SU-DHL-6 (cell line): ENCODE data around the gene PTPRN2.

ENCODE experiments used
- H2AFZ ChIP-seq: fragments of 200-600 bp; sonication (generic); 2 replicates; pipeline ENCODE4 v1.6.1; 2014; ENCODE audit warnings: low read depth, mild to moderate bottlenecking, moderate library complexity, mixed read lengths, antibody characterized with exemption, low read length; ENCODE audit not compliant: severe bottlenecking
- H3F3A ChIP-seq: fragments of 200-600 bp; shearing (Covaris generic); 2 replicates; pipeline ENCODE4 v1.6.0; 2016; ENCODE audit warnings: antibody characterized with exemption, mild to moderate bottlenecking; ENCODE audit not compliant: insufficient read depth
- H3K27ac ChIP-seq: fragments of 200-600 bp; sonication (generic); 2 replicates; pipeline ENCODE4 v1.5.1; 2016; ENCODE audit warnings: low read depth, mild to moderate bottlenecking, low read length, moderate library complexity, mixed read lengths
- H3K27me3 ChIP-seq: fragments of 200-600 bp; sonication (generic), shearing (Covaris generic); 2 replicates; pipeline ENCODE4 v1.6.0; 2014; ENCODE audit warnings: mild to moderate bottlenecking, low read length
- H3K36me3 ChIP-seq: fragments of 200-600 bp; sonication (generic); 2 replicates; pipeline ENCODE4 v1.6.1; 2014; ENCODE audit warnings: mild to moderate bottlenecking, low read length, mixed read lengths
- H3K4me2 ChIP-seq: fragments of 300-600, 200-600 bp; shearing (Covaris generic), sonication (generic); 2 replicates; pipeline ENCODE4 v1.6.0; 2014; ENCODE audit warnings: low read length, low read depth, mild to moderate bottlenecking; ENCODE audit not compliant: poor library complexity, severe bottlenecking
- H3K4me3 ChIP-seq: fragments of 200-600 bp; sonication (generic); 2 replicates; pipeline ENCODE4 v1.5.1; 2014; ENCODE audit warnings: antibody characterized with exemption, low read length, mild to moderate bottlenecking, mixed read lengths; ENCODE audit not compliant: insufficient read depth, poor library complexity, severe bottlenecking
- H3K79me2 ChIP-seq: fragments of 200-600 bp; sonication (generic); 2 replicates; pipeline ENCODE4 v1.6.1; 2014; ENCODE audit warnings: mild to moderate bottlenecking, low read length, moderate library complexity; ENCODE audit not compliant: insufficient read depth
- H3K9ac ChIP-seq: fragments of 200-600 bp; sonication (generic); 2 replicates; pipeline ENCODE4 v1.7.0; 2014; ENCODE audit warnings: mild to moderate bottlenecking, low read length
- H3K9me2 ChIP-seq: fragments of 200-600 bp; sonication (generic); replicated peaks from 2 replicates; pipeline ENCODE4 v1.6.1; 2014; ENCODE audit warnings: low read length; ENCODE audit not compliant: insufficient read depth
- H3K9me3 ChIP-seq: fragments of 200-600 bp; sonication (generic); 2 replicates; pipeline ENCODE4 v1.6.1; 2014; ENCODE audit warnings: low read length, mixed read lengths; ENCODE audit not compliant: insufficient read depth
- H4K20me1 ChIP-seq: fragments of 200-600 bp; sonication (generic); 2 replicates; pipeline ENCODE4 v1.6.1; 2014; ENCODE audit warnings: low read depth, mild to moderate bottlenecking, antibody characterized with exemption, low read length, moderate library complexity, mixed read lengths
- EZH2phosphoT487 ChIP-seq: fragments of 200-600 bp; sonication (generic), shearing (Covaris generic); conservative IDR thresholded peaks from 2 replicates; pipeline ENCODE4 v1.6.1; 2018; ENCODE audit warnings: mild to moderate bottlenecking, antibody characterized with exemption, low read length, moderate library complexity, mixed read lengths
- TF ChIP-seq, protein P1 (sequence below): fragments of 200-600 bp; sonication (generic); IDR thresholded peaks from one replicate; pipeline ENCODE4 v1.5.1; 2017; ENCODE audit warnings: antibody characterized with exemption, mild to moderate bottlenecking, low read length, moderate library complexity; ENCODE audit not compliant: insufficient read depth, poor library complexity, severe bottlenecking

The PTPRN2 gene

DNA sequence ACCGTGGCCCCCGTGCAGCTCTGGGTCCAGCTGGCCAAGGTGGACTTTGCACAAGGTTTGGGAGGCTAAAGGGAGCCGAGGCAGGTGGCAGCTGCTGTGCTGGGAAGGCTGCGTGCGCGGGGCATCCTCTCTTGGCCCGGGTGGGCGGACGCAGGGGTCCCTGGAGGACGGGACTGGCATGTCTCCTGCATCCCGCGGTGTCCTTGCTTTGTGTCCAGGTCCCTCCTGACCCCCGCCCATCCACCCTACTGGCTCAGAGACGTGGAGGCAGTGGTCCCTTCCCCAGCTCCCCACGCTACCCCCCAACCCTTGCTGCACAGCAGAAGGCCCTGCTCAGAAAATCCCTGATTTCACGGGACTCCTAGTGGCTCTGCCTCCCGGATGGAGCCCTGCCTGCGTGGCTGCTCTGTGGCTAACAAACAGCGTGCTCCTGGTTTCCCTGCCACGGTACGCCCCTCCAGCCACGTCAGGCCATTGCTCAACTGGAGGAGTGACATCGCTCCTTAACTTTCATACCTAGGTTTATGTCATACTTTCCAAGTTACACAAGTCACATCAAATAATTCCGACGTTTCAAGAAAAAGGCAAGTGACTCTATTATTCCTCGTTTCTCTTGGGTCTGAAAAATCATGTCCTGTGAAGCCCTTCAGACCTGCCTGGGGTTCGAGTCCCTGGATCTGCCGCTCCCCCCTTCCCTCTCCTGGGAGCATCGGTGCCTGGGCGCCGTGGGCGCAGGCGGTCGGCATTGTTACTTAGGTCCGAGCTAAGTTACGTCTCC is 829.0 kb downstream of the PTPRN2 start:
- TF ChIP-seq EZH2phosphoT487 = no peak
- TF ChIP-seq, protein P1, sequence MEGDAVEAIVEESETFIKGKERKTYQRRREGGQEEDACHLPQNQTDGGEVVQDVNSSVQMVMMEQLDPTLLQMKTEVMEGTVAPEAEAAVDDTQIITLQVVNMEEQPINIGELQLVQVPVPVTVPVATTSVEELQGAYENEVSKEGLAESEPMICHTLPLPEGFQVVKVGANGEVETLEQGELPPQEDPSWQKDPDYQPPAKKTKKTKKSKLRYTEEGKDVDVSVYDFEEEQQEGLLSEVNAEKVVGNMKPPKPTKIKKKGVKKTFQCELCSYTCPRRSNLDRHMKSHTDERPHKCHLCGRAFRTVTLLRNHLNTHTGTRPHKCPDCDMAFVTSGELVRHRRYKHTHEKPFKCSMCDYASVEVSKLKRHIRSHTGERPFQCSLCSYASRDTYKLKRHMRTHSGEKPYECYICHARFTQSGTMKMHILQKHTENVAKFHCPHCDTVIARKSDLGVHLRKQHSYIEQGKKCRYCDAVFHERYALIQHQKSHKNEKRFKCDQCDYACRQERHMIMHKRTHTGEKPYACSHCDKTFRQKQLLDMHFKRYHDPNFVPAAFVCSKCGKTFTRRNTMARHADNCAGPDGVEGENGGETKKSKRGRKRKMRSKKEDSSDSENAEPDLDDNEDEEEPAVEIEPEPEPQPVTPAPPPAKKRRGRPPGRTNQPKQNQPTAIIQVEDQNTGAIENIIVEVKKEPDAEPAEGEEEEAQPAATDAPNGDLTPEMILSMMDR = no peak

DNA sequence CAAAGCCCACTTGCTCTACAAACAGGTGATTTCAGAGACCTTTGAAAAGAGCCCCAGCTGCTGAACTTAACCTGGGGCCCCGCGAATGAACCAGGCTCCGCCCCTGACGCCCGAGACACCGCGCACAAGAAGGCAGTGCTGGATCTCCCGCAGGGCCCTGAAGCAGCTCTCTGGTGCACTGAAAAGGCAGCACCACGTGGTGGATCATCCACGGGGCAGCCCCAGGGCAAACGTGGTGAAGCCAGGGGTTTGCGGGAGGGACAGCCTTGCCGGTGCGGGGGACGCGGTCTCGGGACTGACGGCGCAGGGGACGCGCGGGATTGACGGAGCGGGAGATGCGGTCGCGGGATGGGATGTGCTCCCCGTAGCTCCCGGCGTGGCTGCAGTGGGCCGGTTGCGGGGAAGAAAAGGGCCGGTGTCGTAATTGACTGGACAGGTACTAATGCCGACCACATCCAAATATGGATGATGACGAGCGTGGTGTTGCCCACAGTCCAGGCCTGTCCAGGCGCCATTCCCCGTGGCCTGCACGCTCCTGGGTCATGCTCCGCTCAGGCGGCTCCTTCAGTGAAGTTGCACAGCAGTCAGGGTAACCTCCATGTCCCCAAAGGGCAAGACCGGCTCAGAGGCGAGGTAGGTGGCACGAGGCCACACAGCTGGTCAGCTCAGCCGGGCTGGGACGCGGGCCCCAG is 829.7 kb downstream of the PTPRN2 start:
- H3F3A ChIP-seq = no peaks in the 10 kb centered on the region
- no peaks in the 10 kb centered on the region for H4K20me1 ChIP-seq
- no peak overlapping the region for H3K4me2 ChIP-seq
- no peaks in the 10 kb centered on the region for H3K27me3 ChIP-seq
- no peaks in the 10 kb centered on the region for H3K79me2 ChIP-seq
- no peak overlapping the region for H3K4me3 ChIP-seq
- H3K9me3 ChIP-seq = no peaks in the 10 kb centered on the region
- no peaks in the 10 kb centered on the region for H3K9me2 ChIP-seq
- no peaks in the 10 kb centered on the region for H3K36me3 ChIP-seq
- H3K27ac ChIP-seq = no peak overlapping the region
- TF ChIP-seq, protein P1 = no peak
- no peak for TF ChIP-seq EZH2phosphoT487
- H3K9ac ChIP-seq = no peak overlapping the region
- H2AFZ ChIP-seq = no peak overlapping the region

More for the DNA sequence above, 829.0 kb downstream of the PTPRN2 start:
- Histone ChIP-seq H4K20me1 (no peaks in the 10 kb centered on the region), H3K36me3 (no peaks in the 10 kb centered on the region), H3K4me3 (no peak overlapping the region), H3K27ac (no peak overlapping the region), H3K9me2 (no peaks in the 10 kb centered on the region), H3K4me2 (no peak overlapping the region), H3K79me2 (no peaks in the 10 kb centered on the region), H3F3A (no peaks in the 10 kb centered on the region), H3K9ac (no peak overlapping the region), H3K27me3 (no peaks in the 10 kb centered on the region), H3K9me3 (no peaks in the 10 kb centered on the region), H2AFZ (no peak overlapping the region)

GRCh38 chr7:157757211-157757610 is 830.4 kb downstream of the PTPRN2 start:
- Histone ChIP-seq H3F3A (no peaks in the 10 kb centered on the region), H3K27me3 (no peaks in the 10 kb centered on the region), H3K4me2 (no peak overlapping the region), H3K27ac (no peak overlapping the region), H3K9me3 (no peaks in the 10 kb centered on the region), H3K79me2 (no peaks in the 10 kb centered on the region), H3K4me3 (no peak overlapping the region), H3K9ac (no peak overlapping the region), H3K9me2 (no peaks in the 10 kb centered on the region), H2AFZ (no peak overlapping the region), H4K20me1 (no peaks in the 10 kb centered on the region), H3K36me3 (no peaks in the 10 kb centered on the region)
- TF ChIP-seq, protein P1 = no peak
- TF ChIP-seq EZH2phosphoT487 = no peak
